Liver (tissue), 9 donors: ENCODE measurements around the gene OR2Y1. TPM values are rescaled to one million over a fixed set of nuclear protein-coding genes. Genes with fewer than 3 reads are reported as not detected.

Source experiments
- DNase-seq: peaks from one replicate; pipeline ENCODE4 v3.0.0-alpha.2; 2017; ENCODE audit warnings: low spot score
- H3K27ac ChIP-seq, 2 donors: one replicate each; pipeline ENCODE4 v1.7.0; 2013; ENCODE audit warnings: inconsistent platforms in 2 of 2, low read length in 2 of 2, control low read depth in 1 of 2, low read depth in 1 of 2, mild to moderate bottlenecking in 1 of 2
- H3K27me3 ChIP-seq, 4 donors: one replicate each; pipeline versions ENCODE4 v1.6.1 to v1.7.0; 2013; ENCODE audit warnings: low read length in 3 of 4, inconsistent platforms in 1 of 4, mild to moderate bottlenecking in 1 of 4, moderate library complexity in 1 of 4; ENCODE audit not compliant: control insufficient read depth in 4 of 4, insufficient read depth in 4 of 4
- H3K36me3 ChIP-seq, 4 donors: one replicate each; pipeline versions ENCODE4 v1.6.1 to v1.7.0; 2013; ENCODE audit warnings: low read length in 3 of 4, mild to moderate bottlenecking in 3 of 4, low read depth in 1 of 4, moderate library complexity in 1 of 4; ENCODE audit not compliant: control insufficient read depth in 4 of 4, insufficient read depth in 3 of 4
- H3K4me1 ChIP-seq, 4 donors: one replicate each; pipeline versions ENCODE4 v1.6.1 to v1.7.0; 2013; ENCODE audit warnings: low read length in 3 of 4, mild to moderate bottlenecking in 3 of 4, moderate library complexity in 1 of 4; ENCODE audit not compliant: control insufficient read depth in 4 of 4, insufficient read depth in 4 of 4
- H3K4me3 ChIP-seq, 3 donors: one replicate each; pipeline versions ENCODE4 v1.6.1 to v1.7.0; 2013; ENCODE audit warnings: low read length in 3 of 3, control low read depth in 1 of 3, low read depth in 1 of 3, mild to moderate bottlenecking in 1 of 3
- H3K9ac ChIP-seq, 2 donors: one replicate each; pipeline ENCODE4 v1.7.0; 2013; ENCODE audit warnings: low read length in 2 of 2, mild to moderate bottlenecking in 2 of 2, moderate library complexity in 2 of 2, control low read depth in 1 of 2, low read depth in 1 of 2
- H3K9me3 ChIP-seq, 4 donors: one replicate each; pipeline versions ENCODE4 v1.6.1 to v1.7.0; 2013; ENCODE audit warnings: low read length in 3 of 4; ENCODE audit not compliant: control insufficient read depth in 4 of 4
- ATF3 ChIP-seq: IDR thresholded peaks from 2 replicates; pipeline ENCODE4 v1.6.1; 2016; ENCODE audit warnings: antibody characterized with exemption
- CTCF ChIP-seq: fragments of 150-350 bp; IDR thresholded peaks from 2 replicates; pipeline ENCODE4 v1.5.1; 2017; ENCODE audit warnings: improper control_type of control experiment, low read depth, low read length; ENCODE audit not compliant: missing input control
- EGR1 ChIP-seq, 2 donors: IDR thresholded peaks; 2 replicates each; pipeline ENCODE4 v1.6.1; 2016 to 2018; ENCODE audit warnings: antibody characterized with exemption in 2 of 2, low read depth in 2 of 2
- FOXA1 ChIP-seq: IDR thresholded peaks from 2 replicates; pipeline ENCODE4 v1.6.1; 2016; ENCODE audit warnings: antibody characterized with exemption
- FOXA2 ChIP-seq: IDR thresholded peaks from 2 replicates; pipeline ENCODE4 v1.6.1; 2016; ENCODE audit warnings: antibody characterized with exemption
- GABPA ChIP-seq, 2 donors: IDR thresholded peaks in 1 of 2; conservative IDR thresholded peaks in 1 of 2; 2 replicates each; pipeline ENCODE4 v1.6.1; 2016; ENCODE audit warnings: antibody characterized with exemption in 2 of 2, mild to moderate bottlenecking in 1 of 2, moderate library complexity in 1 of 2
- HNF4A ChIP-seq, 2 donors: conservative IDR thresholded peaks; 2 replicates each; pipeline ENCODE4 v1.6.1; 2016; ENCODE audit warnings: antibody characterized with exemption in 2 of 2, mild to moderate bottlenecking in 2 of 2
- HNF4G ChIP-seq: IDR thresholded peaks from 2 replicates; pipeline ENCODE4 v1.6.1; 2016; ENCODE audit warnings: antibody characterized with exemption
- JUND ChIP-seq, 2 donors: IDR thresholded peaks; 2 replicates each; pipeline ENCODE4 v1.6.1; 2016; ENCODE audit warnings: antibody characterized with exemption in 2 of 2
- MAX ChIP-seq: IDR thresholded peaks from 2 replicates; pipeline ENCODE4 v1.6.1; 2016; ENCODE audit warnings: antibody characterized with exemption
- NR2F2 ChIP-seq: IDR thresholded peaks from 2 replicates; pipeline ENCODE4 v1.6.1; 2016; ENCODE audit warnings: antibody characterized with exemption
- RAD21 ChIP-seq, 2 donors: IDR thresholded peaks; 2 replicates each; pipeline ENCODE4 v1.6.1; 2016; ENCODE audit warnings: antibody characterized with exemption in 2 of 2, mild to moderate bottlenecking in 2 of 2
- RXRA ChIP-seq, 2 donors: IDR thresholded peaks; 2 replicates each; pipeline ENCODE4 v1.6.1; 2017 to 2018; ENCODE audit warnings: antibody characterized with exemption in 2 of 2, mild to moderate bottlenecking in 1 of 2
- SP1 ChIP-seq: IDR thresholded peaks from 2 replicates; pipeline ENCODE4 v1.6.1; 2018; ENCODE audit warnings: antibody characterized with exemption, mild to moderate bottlenecking
- TAF1 ChIP-seq: conservative IDR thresholded peaks from 2 replicates; pipeline ENCODE4 v1.6.1; 2016; ENCODE audit warnings: antibody characterized with exemption, mild to moderate bottlenecking
- YY1 ChIP-seq: IDR thresholded peaks from 2 replicates; pipeline ENCODE4 v1.6.1; 2016; ENCODE audit warnings: antibody characterized with exemption, mild to moderate bottlenecking
- ZBTB33 ChIP-seq: IDR thresholded peaks from 2 replicates; pipeline ENCODE4 v1.6.1; 2016; ENCODE audit warnings: antibody characterized with exemption
- WGBS: extraction: QIAGEN DNeasy Blood & Tissue Kit; methylation state at CpG from one replicate; pipeline ENCODE4 v1.1.7; 2013; 5-methylcytosine and 5-hydroxymethylcytosine counted together
- polyA plus RNA-seq, 2 donors: library from polyadenylated mRNA; stranded (reverse) in 1 of 2; unstranded in 1 of 2; fragments of 200-250 nt in 1 of 2; fragments of >200 nt in 1 of 2; fragmentation: Nextera tagmentation in 1 of 2; extraction: Ambion mirVana in 1 of 2; gene quantifications; one replicate each; pipeline versions ENCODE4 v1.2.1 to v1.2.3, GENCODE V29; 2013 to 2015
- total RNA-seq, 2 donors: library from RNA; depleted of rRNA; stranded (reverse); fragments of >200 nt; gene quantifications; one replicate each; pipeline ENCODE4 v1.2.3, GENCODE V29; 2014
- donor health status: healthy.
- donor health status: healthy.
- donor health status: healthy.
- donor health status: healthy.
- donor health status: healthy.

The OR2Y1 gene
- total and polyA plus RNA-seq, 4 donors, result not detected

- WGBS, result 89% methylated on average over 8 of the region's 8 CpGs
- no peaks in the 10 kb centered on the region for H3K9me3 ChIP-seq
- TF ChIP-seq GABPA (IDR thresholded peaks at IDR 0.05 in 1 of 2, conservative IDR thresholded peaks at IDR 0.05 in 1 of 2) (no peak), SP1 (no peak), CTCF (no peak), FOXA2 (no peak), RAD21 (IDR thresholded peaks at IDR 0.05) (no peak), EGR1 (IDR thresholded peaks at IDR 0.05; ENCODE audit: low read depth in 2 of 2) (no peak), ZBTB33 (no peak), FOXA1 (no peak), ATF3 (no peak), MAX (no peak), HNF4G (no peak), YY1 (no peak), NR2F2 (no peak), RXRA (IDR thresholded peaks at IDR 0.05) (no peak), JUND (IDR thresholded peaks at IDR 0.05) (no peak), TAF1 (no peak)
Measured at GRCh38 chr5:180724944-180725343, 14.9 kb downstream of the OR2Y1 start.

GRCh38 chr5:180723936-180724335, 15.9 kb downstream of the OR2Y1 start:
- 69% methylated on average over 5 of the region's 5 CpGs for WGBS
- H3K27me3 ChIP-seq, result peaks cover 0 to 7% (median 0%) of the 10 kb centered on the region in 4 donors
- TF ChIP-seq JUND (IDR thresholded peaks at IDR 0.05), result no peak
- no peak for TF ChIP-seq ZBTB33
- TF ChIP-seq RAD21 (IDR thresholded peaks at IDR 0.05), result no peak
- TF ChIP-seq ATF3, result no peak
- TF ChIP-seq EGR1 (IDR thresholded peaks at IDR 0.05; ENCODE audit: low read depth in 2 of 2), result no peak
- no peak for TF ChIP-seq MAX
- TF ChIP-seq CTCF, result no peak
- no peak for TF ChIP-seq FOXA2
- TF ChIP-seq RXRA (IDR thresholded peaks at IDR 0.05), result no peak
- TF ChIP-seq TAF1, result no peak
- TF ChIP-seq HNF4G, result no peak
- TF ChIP-seq NR2F2, result no peak
- TF ChIP-seq FOXA1, result no peak
- no peak for TF ChIP-seq GABPA (IDR thresholded peaks at IDR 0.05 in 1 of 2, conservative IDR thresholded peaks at IDR 0.05 in 1 of 2)
- no peak for TF ChIP-seq YY1
- TF ChIP-seq HNF4A (conservative IDR thresholded peaks at IDR 0.05), result no peak
- TF ChIP-seq SP1, result no peak

More at GRCh38 chr5:180724944-180725343, 14.9 kb downstream of the OR2Y1 start:
- H3K4me1 ChIP-seq, result no peaks in the 10 kb centered on the region
- no peak overlapping the region for H3K9ac ChIP-seq
- no peak overlapping the region for H3K4me3 ChIP-seq
- H3K27me3 ChIP-seq, result peaks cover 0 to 7% (median 0%) of the 10 kb centered on the region in 4 donors
- DNase-seq, result no peak
- H3K27ac ChIP-seq, result no peak overlapping the region
- H3K36me3 ChIP-seq, result no peaks in the 10 kb centered on the region

More at GRCh38 chr5:180723936-180724335, 15.9 kb downstream of the OR2Y1 start:
- DNase-seq, result no peak
- H3K9ac ChIP-seq, result no peak overlapping the region
- no peaks in the 10 kb centered on the region for H3K36me3 ChIP-seq
- H3K9me3 ChIP-seq, result no peaks in the 10 kb centered on the region
- no peak overlapping the region for H3K4me3 ChIP-seq
- H3K4me1 ChIP-seq, result no peaks in the 10 kb centered on the region
- H3K27ac ChIP-seq, result no peak overlapping the region
